BJ (cell line): ENCODE data around the gene NOS1. TPM values are rescaled to one million over a fixed set of nuclear protein-coding genes. Genes with fewer than 3 reads are reported as not detected.

Experiments used
- CTCF ChIA-PET: fragments of 350-600 bp; formaldehyde crosslinking; extraction: SDS; loops from one replicate; lab custom pipeline; 2021; ENCODE audit warnings: antibody characterized with exemption, inconsistent platforms; lab: Yijun Ruan, JAX
- POLR2A ChIA-PET: fragments of 300-600 bp; sonication (Branson Sonifier 250); formaldehyde crosslinking; extraction: SDS; loops from one replicate; lab custom pipeline; 2021; ENCODE audit warnings: antibody characterized with exemption; lab: Charles Lee
- DNase-seq: peaks from one replicate; pipeline ENCODE4 v3.0.0-alpha.2; 2011; ENCODE audit warnings: low read depth
- H3K27me3 ChIP-seq: 2 replicates; pipeline ENCODE4 v1.6.0; 2011; ENCODE audit warnings: low read length; ENCODE audit not compliant: control insufficient read depth, insufficient read depth
- H3K36me3 ChIP-seq: 2 replicates; pipeline ENCODE4 v1.5.1; 2011; ENCODE audit warnings: low read length; ENCODE audit not compliant: control insufficient read depth, insufficient read depth
- H3K4me3 ChIP-seq: 2 replicates; pipeline ENCODE4 v1.5.1; 2011; ENCODE audit warnings: low read depth, mild to moderate bottlenecking, control low read depth, low read length
- polyA plus RNA-seq: library from polyadenylated mRNA; depleted of rRNA; stranded (reverse); fragments of >200 nt; gene quantifications from 2 replicates; pipeline ENCODE4 v1.2.3, GENCODE V29; 2011
- TF ChIP-seq, protein P1 (sequence below): IDR thresholded peaks from 2 replicates; pipeline ENCODE4 v1.5.1; 2011; ENCODE audit warnings: low read depth, mild to moderate bottlenecking, control low read depth, inconsistent platforms, low read length, moderate library complexity; ENCODE audit not compliant: insufficient read depth

NOS1 gene
- polyA plus RNA-seq, 1 experiment = not detected

DNA sequence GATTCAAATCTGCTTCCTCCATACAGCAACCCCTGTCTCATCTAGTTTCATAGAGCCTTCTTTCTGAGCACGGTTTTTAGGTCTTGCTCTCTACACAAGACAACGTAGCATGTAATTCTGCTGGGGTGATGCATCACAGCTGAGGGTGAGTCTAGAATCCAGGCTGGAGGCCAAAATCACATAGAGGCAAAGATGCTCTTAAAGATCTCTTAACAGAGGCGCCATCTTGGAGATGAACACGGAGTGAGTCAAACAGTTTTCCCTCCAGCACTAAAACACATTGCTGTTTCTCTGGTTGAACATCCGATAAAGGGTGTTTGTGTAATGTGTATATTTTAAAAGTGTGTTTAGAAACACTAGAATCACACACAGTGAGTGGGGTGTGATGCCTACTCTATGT, 78.9 kb downstream of the NOS1 start:
- POLR2A ChIA-PET = no interaction called here
- CTCF ChIA-PET = no interaction called here
- no peaks in the 10 kb centered on the region for H3K36me3 ChIP-seq
- no peak for DNase-seq
- no peak overlapping the region for H3K4me3 ChIP-seq
- TF ChIP-seq, protein P1, sequence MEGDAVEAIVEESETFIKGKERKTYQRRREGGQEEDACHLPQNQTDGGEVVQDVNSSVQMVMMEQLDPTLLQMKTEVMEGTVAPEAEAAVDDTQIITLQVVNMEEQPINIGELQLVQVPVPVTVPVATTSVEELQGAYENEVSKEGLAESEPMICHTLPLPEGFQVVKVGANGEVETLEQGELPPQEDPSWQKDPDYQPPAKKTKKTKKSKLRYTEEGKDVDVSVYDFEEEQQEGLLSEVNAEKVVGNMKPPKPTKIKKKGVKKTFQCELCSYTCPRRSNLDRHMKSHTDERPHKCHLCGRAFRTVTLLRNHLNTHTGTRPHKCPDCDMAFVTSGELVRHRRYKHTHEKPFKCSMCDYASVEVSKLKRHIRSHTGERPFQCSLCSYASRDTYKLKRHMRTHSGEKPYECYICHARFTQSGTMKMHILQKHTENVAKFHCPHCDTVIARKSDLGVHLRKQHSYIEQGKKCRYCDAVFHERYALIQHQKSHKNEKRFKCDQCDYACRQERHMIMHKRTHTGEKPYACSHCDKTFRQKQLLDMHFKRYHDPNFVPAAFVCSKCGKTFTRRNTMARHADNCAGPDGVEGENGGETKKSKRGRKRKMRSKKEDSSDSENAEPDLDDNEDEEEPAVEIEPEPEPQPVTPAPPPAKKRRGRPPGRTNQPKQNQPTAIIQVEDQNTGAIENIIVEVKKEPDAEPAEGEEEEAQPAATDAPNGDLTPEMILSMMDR = no peak
- H3K27me3 ChIP-seq = no peaks in the 10 kb centered on the region

DNA sequence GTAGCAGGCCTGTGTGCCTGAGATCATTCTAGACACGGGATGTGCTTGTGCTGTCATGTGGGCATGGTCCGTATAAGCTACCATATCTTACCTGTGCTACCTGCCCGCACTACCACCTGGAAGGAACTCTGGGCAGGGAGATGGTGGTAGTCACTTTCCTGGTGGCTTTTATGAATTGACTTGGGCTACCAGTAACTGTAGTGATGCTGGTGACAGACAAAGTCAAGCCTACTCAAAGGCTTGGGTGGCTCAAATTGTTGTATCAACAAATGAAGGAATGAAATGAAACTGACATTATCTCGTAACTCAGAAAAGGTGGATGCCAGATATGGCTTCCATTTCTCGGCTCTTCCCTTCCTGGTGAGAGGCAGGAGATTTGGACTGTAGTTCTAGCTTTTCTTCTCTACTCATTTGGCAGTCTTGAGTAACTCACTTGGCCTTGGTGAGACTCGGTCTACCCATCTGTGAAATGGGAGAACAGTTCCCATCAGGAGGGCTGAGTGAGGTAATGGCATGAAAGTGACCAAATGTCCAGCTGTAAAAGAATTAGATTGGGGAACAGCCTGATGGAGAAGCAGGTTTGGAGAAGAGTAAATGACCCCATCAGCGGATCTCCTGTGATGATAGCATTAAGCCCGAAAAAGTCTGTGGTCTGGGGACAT, 81.3 kb downstream of the NOS1 start:
- Histone ChIP-seq H3K4me3 (no peak overlapping the region), H3K36me3 (no peaks in the 10 kb centered on the region), H3K27me3 (no peaks in the 10 kb centered on the region)
- POLR2A ChIA-PET = no interaction called here
- no peak for DNase-seq
- TF ChIP-seq, protein P1 = no peak
- CTCF ChIA-PET = interaction anchor here (0.9 kb wide), 1 partner anchor 31 kb away, joined by 5 read pairs; no protein-coding TSS in a partner anchor

DNA sequence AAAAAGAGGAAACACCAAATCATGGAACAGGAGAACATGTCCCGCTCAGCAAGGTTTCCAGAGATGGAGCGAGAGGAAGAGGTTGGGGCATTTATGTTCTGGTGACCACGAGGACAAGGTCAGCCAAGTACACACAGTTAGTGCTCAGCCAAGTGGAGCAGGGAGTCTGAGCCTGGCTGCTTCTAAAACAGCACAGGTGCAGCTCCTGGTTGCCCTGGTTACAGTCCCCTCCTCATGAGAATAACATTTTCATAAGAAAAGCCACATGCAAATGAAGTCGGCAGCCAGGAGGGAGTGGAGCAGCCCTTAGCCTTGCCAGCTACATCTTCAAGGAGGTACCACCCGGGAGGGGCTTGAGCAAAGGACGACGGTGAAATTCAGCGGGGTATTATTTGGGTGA, 81.8 kb downstream of the NOS1 start:
- CTCF ChIA-PET = no interaction called here
- no peaks in the 10 kb centered on the region for H3K36me3 ChIP-seq
- POLR2A ChIA-PET = no interaction called here
- no peaks in the 10 kb centered on the region for H3K27me3 ChIP-seq
- TF ChIP-seq, protein P1 = no peak
- no peak overlapping the region for H3K4me3 ChIP-seq
- DNase-seq = no peak

DNA sequence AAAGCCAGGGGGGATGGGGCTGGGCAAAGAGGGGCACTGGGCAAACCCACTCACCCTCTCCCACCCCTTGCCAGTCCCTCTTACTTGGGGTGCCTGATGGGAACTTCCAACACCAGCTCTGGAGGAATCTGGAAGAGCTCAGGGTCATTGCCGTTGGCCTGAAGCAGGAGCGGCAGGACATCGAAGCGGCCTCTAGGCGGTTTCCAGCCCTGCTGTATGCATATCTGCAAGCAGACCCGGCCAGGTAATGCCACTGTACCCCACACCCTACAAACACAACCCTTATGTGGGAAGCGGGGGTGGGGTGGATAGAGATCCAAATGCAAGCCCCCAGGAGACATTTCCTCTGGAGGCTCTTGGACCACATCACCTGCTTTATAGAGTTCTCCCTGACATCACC, 83.6 kb downstream of the NOS1 start:
- Histone ChIP-seq H3K36me3 (no peaks in the 10 kb centered on the region), H3K27me3 (no peaks in the 10 kb centered on the region), H3K4me3 (no peak overlapping the region)
- POLR2A ChIA-PET = no interaction called here
- DNase-seq = no peak
- CTCF ChIA-PET = no interaction called here
- TF ChIP-seq, protein P1 = no peak

DNA sequence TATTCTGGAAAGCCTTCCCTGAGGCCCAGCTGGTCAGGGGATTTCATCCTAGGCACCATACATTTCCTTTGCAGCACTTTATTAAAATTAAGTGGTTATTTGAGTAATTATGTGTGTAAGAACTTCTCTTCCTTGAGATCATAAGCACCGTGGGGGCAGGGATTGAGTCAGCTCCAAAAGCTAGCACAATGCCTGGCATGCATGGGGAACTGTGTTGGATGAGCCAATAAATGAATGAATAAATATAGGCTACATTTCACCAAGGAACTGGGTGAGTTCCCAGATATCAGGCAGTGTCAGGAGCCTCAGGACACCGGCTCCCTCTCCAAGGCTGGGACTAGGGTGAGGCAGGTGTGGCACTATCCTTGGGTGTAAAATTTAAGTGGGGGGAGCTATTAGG, 88.3 kb downstream of the NOS1 start:
- POLR2A ChIA-PET = no interaction called here

More for the DNA sequence above, 88.3 kb downstream of the NOS1 start:
- TF ChIP-seq, protein P1 = no peak
- H3K36me3 ChIP-seq = no peaks in the 10 kb centered on the region
- CTCF ChIA-PET = no interaction called here
- DNase-seq = no peak
- no peak overlapping the region for H3K4me3 ChIP-seq
- H3K27me3 ChIP-seq = no peaks in the 10 kb centered on the region
